Left lung (tissue), 10 donors: ENCODE measurements around the gene CACNA2D3. TPM values are rescaled to one million over a fixed set of nuclear protein-coding genes. Genes with fewer than 3 reads are reported as not detected.

Experiments
- ATAC-seq: fragments of 200-7000 bp; cut with Tn5 transposase; one replicate; pipeline ENCODE4 v1.9.1; 2020; ENCODE audit warnings: moderate library complexity
- DNase-seq, 4 donors: peaks; one replicate each; pipeline ENCODE4 v3.0.0-alpha.2; 2013 to 2020
- H3K27ac ChIP-seq, 2 donors: fragments of 200-600 bp; sonication (generic) in 1 of 2; one replicate each; pipeline versions ENCODE4 v1.5.0 to v1.8.0; 2020 to 2021
- H3K27me3 ChIP-seq, 2 donors: fragments of 200-600 bp; sonication (generic) in 1 of 2; one replicate each; pipeline versions ENCODE4 v1.5.0 to v1.8.0; 2020 to 2021
- H3K36me3 ChIP-seq, 2 donors: fragments of 200-600 bp; sonication (generic) in 1 of 2; one replicate each; pipeline versions ENCODE4 v1.5.0 to v1.8.0; 2020 to 2021
- H3K4me1 ChIP-seq, 2 donors: fragments of 200-600 bp; one replicate each; pipeline ENCODE4 v1.8.0; 2021
- H3K4me3 ChIP-seq, 2 donors: fragments of 200-600 bp; sonication (generic) in 1 of 2; one replicate each; pipeline versions ENCODE4 v1.5.0 to v1.8.0; 2020 to 2021; ENCODE audit warnings: mild to moderate bottlenecking in 1 of 2
- H3K9me3 ChIP-seq, 2 donors: fragments of 200-600 bp; sonication (generic) in 1 of 2; one replicate each; pipeline versions ENCODE4 v1.5.0 to v1.8.0; 2020 to 2021
- CTCF ChIP-seq, 2 donors: fragments of 200-600 bp; sonication (generic) in 1 of 2; IDR thresholded peaks; one replicate each; pipeline versions ENCODE4 v1.5.0 to v1.8.0; 2021; ENCODE audit warnings: antibody characterized with exemption in 2 of 2
- intact Hi-C, 2 donors: fragments of 100-400 bp; cut with DNase I; formaldehyde crosslinking; loops; one replicate each; pipeline versions ENCODE4 v1.11.2 to v1.14.2; 2022
- polyA plus RNA-seq, 6 donors: library from polyadenylated mRNA; unstranded; fragments of 120-200 nt; gene quantifications; one replicate each; pipeline ENCODE4 v1.2.1, GENCODE V29; 2013; ENCODE audit not compliant: insufficient read length in 6 of 6
- total RNA-seq, 2 donors: library from RNA; stranded (reverse); fragmentation: NEBNext Ultra II Directional; extraction: Animal tissue kit (Norgen Biotek cat#: 25700); gene quantifications; one replicate each; pipeline ENCODE4 v1.2.1, GENCODE V29; 2021
- donor health status: DM: no; HTN: yes; CAD: no.
- donor health status: DM: no; HTN: no; CAD: no.

Gene CACNA2D3
- total and polyA plus RNA-seq, 8 donors = 1.1 to 2.7 (median 1.5) TPM

- Histone ChIP-seq H3K36me3 (no peaks in the 10 kb centered on the region), H3K9me3 (no peaks in the 10 kb centered on the region), H3K4me1 (no peaks in the 10 kb centered on the region), H3K27me3 (no peaks in the 10 kb centered on the region), H3K27ac (no peak overlapping the region), H3K4me3 (no peak overlapping the region)
- no peak for TF ChIP-seq CTCF (IDR thresholded peaks at IDR 0.05)
- intact Hi-C loops = no loop called here
- DNase-seq (no peak), ATAC-seq (no peak)
Measured at GRCh38 chr3:54814224-54814623, 691.9 kb downstream of the CACNA2D3 start.

GRCh38 chr3:54817628-54818027 is 695.3 kb downstream of the CACNA2D3 start:
- no peak overlapping the region for H3K4me3 ChIP-seq
- H3K27me3 ChIP-seq = no peaks in the 10 kb centered on the region
- no peaks in the 10 kb centered on the region for H3K4me1 ChIP-seq
- ATAC-seq = peak; percentile 72
- no peak for DNase-seq
- intact Hi-C loops = no loop called here
- no peaks in the 10 kb centered on the region for H3K36me3 ChIP-seq
- H3K27ac ChIP-seq = no peak overlapping the region
- no peak for TF ChIP-seq CTCF (IDR thresholded peaks at IDR 0.05)
- no peaks in the 10 kb centered on the region for H3K9me3 ChIP-seq

- Histone ChIP-seq H3K4me1 (no peaks in the 10 kb centered on the region), H3K9me3 (no peaks in the 10 kb centered on the region), H3K27ac (no peak overlapping the region), H3K4me3 (no peak overlapping the region), H3K36me3 (no peaks in the 10 kb centered on the region), H3K27me3 (no peaks in the 10 kb centered on the region)
- ATAC-seq = no peak
- DNase-seq = no peak
- TF ChIP-seq CTCF (IDR thresholded peaks at IDR 0.05) = no peak
- intact Hi-C loops = no loop called here
Measured at GRCh38 chr3:54818486-54818885, 696.1 kb downstream of the CACNA2D3 start.

DNA sequence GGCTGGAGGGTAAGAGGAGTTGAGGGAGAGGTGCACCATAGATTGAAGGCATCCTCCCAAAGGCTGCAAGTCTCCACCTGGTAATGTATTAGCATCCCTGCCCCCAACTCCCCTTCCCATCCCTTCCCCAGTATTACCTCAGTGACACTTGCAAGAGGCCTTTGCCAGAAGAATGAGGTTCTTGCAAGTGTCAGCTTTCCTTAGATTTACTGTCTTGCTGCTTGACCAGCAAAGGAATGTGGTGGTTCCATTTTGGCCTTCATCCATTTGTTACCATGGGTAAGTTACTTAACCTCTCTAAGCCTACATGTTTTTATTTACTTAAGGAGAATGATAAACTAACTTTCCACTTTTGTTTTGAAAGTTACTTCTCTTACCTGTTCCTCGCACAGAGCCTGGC is 696.6 kb downstream of the CACNA2D3 start:
- DNase-seq (no peak), ATAC-seq (no peak)
- Histone ChIP-seq H3K36me3 (no peaks in the 10 kb centered on the region), H3K27ac (no peak overlapping the region), H3K9me3 (no peaks in the 10 kb centered on the region), H3K27me3 (no peaks in the 10 kb centered on the region), H3K4me3 (no peak overlapping the region), H3K4me1 (no peaks in the 10 kb centered on the region)
- intact Hi-C loops = no loop called here
- TF ChIP-seq CTCF (IDR thresholded peaks at IDR 0.05) = no peak

DNA sequence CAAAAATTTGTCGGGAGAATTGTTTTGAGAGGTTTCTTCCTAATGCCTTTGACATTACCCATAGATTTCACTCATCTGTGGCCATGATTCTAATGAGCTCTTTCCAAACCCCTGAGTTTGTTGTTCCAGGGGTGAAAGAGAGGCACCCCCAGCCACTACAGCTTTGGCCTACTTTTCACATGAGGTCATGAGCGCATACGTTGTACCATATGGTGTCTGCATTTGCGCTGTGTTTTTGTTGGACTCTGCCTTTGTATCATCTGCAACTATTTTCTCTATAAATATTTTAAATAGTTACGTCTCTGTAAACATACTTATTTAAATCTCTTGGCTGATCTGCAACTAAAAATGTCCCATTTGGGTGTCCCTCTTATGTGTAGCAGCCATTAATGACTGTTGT is 697.6 kb downstream of the CACNA2D3 start:
- no peaks in the 10 kb centered on the region for H3K36me3 ChIP-seq
- H3K9me3 ChIP-seq = no peaks in the 10 kb centered on the region
- DNase-seq = no peak
- H3K4me1 ChIP-seq = no peaks in the 10 kb centered on the region
- H3K4me3 ChIP-seq = no peak overlapping the region
- TF ChIP-seq CTCF (IDR thresholded peaks at IDR 0.05) = no peak
- H3K27me3 ChIP-seq = no peaks in the 10 kb centered on the region
- H3K27ac ChIP-seq = no peak overlapping the region
- intact Hi-C loops = no loop called here
- ATAC-seq = no peak
